HEK293T (cell line): Measurements from ENCODE around the gene MRPL51.

ENCODE experiments used
- CTCF ChIA-PET: fragments of 350-600 bp; formaldehyde crosslinking; extraction: SDS; loops from one replicate; lab custom pipeline; 2021; ENCODE audit warnings: antibody characterized with exemption, inconsistent platforms; lab: Yijun Ruan, JAX
- POLR2A ChIA-PET: fragments of 350-600 bp; formaldehyde crosslinking; extraction: SDS; loops from one replicate; lab custom pipeline; 2020; ENCODE audit warnings: antibody characterized with exemption, inconsistent platforms; lab: Yijun Ruan, JAX
- DNase-seq: peaks from one replicate; pipeline ENCODE4 v3.0.0; 2012; ENCODE audit warnings: mixed read lengths; ENCODE audit errors: extremely low spot score
- ARNT ChIP-seq: fragments of 450-650 bp; IDR thresholded peaks from 2 replicates; pipeline ENCODE4 v1.6.1; 2017; ENCODE audit warnings: mild to moderate bottlenecking
- BHLHE40 ChIP-seq: fragments of 450-650 bp; IDR thresholded peaks from 2 replicates; pipeline ENCODE4 v1.6.1; 2016; ENCODE audit warnings: mild to moderate bottlenecking, moderate library complexity, borderline replicate concordance
- CTBP1 ChIP-seq: fragments of 450-650 bp; IDR thresholded peaks from 2 replicates; pipeline ENCODE4 v1.6.1; 2016; ENCODE audit warnings: borderline replicate concordance
- ELF4 ChIP-seq: fragments of 450-650 bp; IDR thresholded peaks from 2 replicates; pipeline ENCODE4 v1.6.1; 2017; ENCODE audit warnings: antibody characterized with exemption
- FOXA1 ChIP-seq: fragments of 450-650 bp; IDR thresholded peaks from 2 replicates; pipeline ENCODE4 v1.6.1; 2016; ENCODE audit warnings: mild to moderate bottlenecking
- FOXK2 ChIP-seq: fragments of 450-650 bp; IDR thresholded peaks from 2 replicates; pipeline ENCODE4 v1.6.1; 2016; ENCODE audit warnings: mild to moderate bottlenecking
- FOXM1 ChIP-seq: fragments of 450-650 bp; IDR thresholded peaks from 2 replicates; pipeline ENCODE4 v1.6.1; 2017; ENCODE audit warnings: mild to moderate bottlenecking, borderline replicate concordance
- HDGF ChIP-seq: fragments of 450-650 bp; IDR thresholded peaks from 2 replicates; pipeline ENCODE4 v1.6.1; 2017; ENCODE audit warnings: antibody characterized with exemption, borderline replicate concordance
- L3MBTL2 ChIP-seq: fragments of 450-650 bp; conservative IDR thresholded peaks from 2 replicates; pipeline ENCODE4 v1.6.1; 2016; ENCODE audit warnings: mild to moderate bottlenecking
- LEF1 ChIP-seq: fragments of 450-650 bp; IDR thresholded peaks from 2 replicates; pipeline ENCODE4 v1.6.1; 2017; ENCODE audit warnings: mild to moderate bottlenecking, borderline replicate concordance
- NFRKB ChIP-seq: fragments of 450-650 bp; IDR thresholded peaks from 2 replicates; pipeline ENCODE4 v1.6.1; 2016; ENCODE audit warnings: mild to moderate bottlenecking, moderate library complexity
- PKNOX1 ChIP-seq: fragments of 450-650 bp; IDR thresholded peaks from 2 replicates; pipeline ENCODE4 v1.6.1; 2016
- SP1 ChIP-seq: fragments of 450-650 bp; IDR thresholded peaks from 2 replicates; pipeline ENCODE4 v1.6.1; 2017
- SUZ12 ChIP-seq: fragments of 450-650 bp; IDR thresholded peaks from 2 replicates; pipeline ENCODE4 v1.6.1; 2016; ENCODE audit warnings: mild to moderate bottlenecking
- TARDBP ChIP-seq: fragments of 450-650 bp; IDR thresholded peaks from 2 replicates; pipeline ENCODE4 v1.6.1; 2016
- ZNF384 ChIP-seq: fragments of 450-650 bp; IDR thresholded peaks from 2 replicates; pipeline ENCODE4 v1.6.1; 2016

MRPL51 gene

GRCh38 chr12:6492838-6493496 is at the start of gene MRPL51:
Gene MRPL51 (minus strand): TSS chr12:6493262. CDS start chr12:6493136, 126 bp downstream.
- POLR2A ChIA-PET: interaction anchor here (0.6 to 5.9 kb wide), 40 partner anchors 8 to 451 kb away, joined by 3 to 52 read pairs (median 4); partner anchors contain the start of genes C12orf57, COPS7A, GAPDH and NOP2
- peak; percentile 96 for DNase-seq
- CTCF ChIA-PET: interaction anchor here (0.8 kb wide), 1 partner anchor 69 kb away, joined by 3 read pairs; no protein-coding TSS in a partner anchor
- TF ChIP-seq PKNOX1: peak; percentile 55
- TF ChIP-seq SUZ12: no peak
- no peak for TF ChIP-seq ZNF384
- peak; percentile 39 for TF ChIP-seq L3MBTL2
- TF ChIP-seq NFRKB: peak; percentile 49; the same call in 1 of the 2 replicates
- no peak for TF ChIP-seq LEF1
- TF ChIP-seq ELF4: peak; percentile 73
- no peak for TF ChIP-seq SP1
- TF ChIP-seq FOXM1: no peak
- TF ChIP-seq FOXK2: peak; percentile 74; the same call in 1 of the 2 replicates
- no peak for TF ChIP-seq HDGF
- no peak for TF ChIP-seq TARDBP
- no peak for TF ChIP-seq BHLHE40
- no peak for TF ChIP-seq CTBP1
- no peak for TF ChIP-seq ARNT
- no peak for TF ChIP-seq FOXA1

GRCh38 chr12:6542209-6543009 is 49.3 kb upstream of the MRPL51 start:
- POLR2A ChIA-PET: interaction anchor here (2.3 to 2.4 kb wide), 2 partner anchors 11 kb away, joined by 5 to 8 read pairs; no protein-coding TSS in a partner anchor
- no peak for DNase-seq
- CTCF ChIA-PET: no interaction called here
- TF ChIP-seq FOXA1 (no peak), SUZ12 (no peak), CTBP1 (no peak)

GRCh38 chr12:6541371-6542165 is 48.5 kb upstream of the MRPL51 start:
- TF ChIP-seq TARDBP: no peak
- no peak for TF ChIP-seq SUZ12
- no peak for TF ChIP-seq PKNOX1
- no peak for TF ChIP-seq HDGF
- TF ChIP-seq LEF1: no peak
- TF ChIP-seq FOXM1: no peak
- no peak for TF ChIP-seq ARNT
- no peak for TF ChIP-seq CTBP1
- no peak for TF ChIP-seq ELF4
- no peak for TF ChIP-seq FOXA1
- no peak for TF ChIP-seq BHLHE40
- TF ChIP-seq L3MBTL2: no peak
- TF ChIP-seq FOXK2: no peak
- no peak for TF ChIP-seq ZNF384
- no peak for TF ChIP-seq NFRKB
- TF ChIP-seq SP1: no peak
- POLR2A ChIA-PET: interaction anchor here (2.3 kb wide), 1 partner anchor 12 kb away, joined by 8 read pairs; no protein-coding TSS in a partner anchor
- no peak for DNase-seq
- CTCF ChIA-PET: interaction anchor here (0.6 to 1.4 kb wide), 3 partner anchors 16 to 215 kb away, joined by 3 to 4 read pairs (median 3); no protein-coding TSS in a partner anchor

- CTCF ChIA-PET: interaction anchor here (0.5 to 2.8 kb wide), 5 partner anchors 12 to 214 kb away, joined by 3 to 72 read pairs (median 3); no protein-coding TSS in a partner anchor
- POLR2A ChIA-PET: interaction anchor here (1.1 to 4.1 kb wide), 4 partner anchors 12 to 71 kb away, joined by 3 to 42 read pairs (median 6); partner anchors contain the start of genes MRPL51 and NOP2
- TF ChIP-seq ARNT (no peak), L3MBTL2 (no peak), CTBP1 (no peak), FOXK2 (no peak), LEF1 (no peak), BHLHE40 (no peak), HDGF (no peak), ELF4 (no peak), SUZ12 (no peak), SP1 (no peak), FOXM1 (no peak), ZNF384 (no peak), NFRKB (no peak), FOXA1 (no peak), TARDBP (no peak), PKNOX1 (no peak)
- DNase-seq: no peak
Observed at GRCh38 chr12:6540181-6540877, 47.3 kb upstream of the MRPL51 start.
